Ascending aorta (tissue), 2 donors: ENCODE measurements around the gene PRMT1. TPM values are rescaled to one million over a fixed set of nuclear protein-coding genes. Genes with fewer than 3 reads are reported as not detected.

Experiments
- DNase-seq, 2 donors: peaks; one replicate each; pipeline ENCODE4 v3.0.0-alpha.2; 2019; ENCODE audit warnings: low spot score in 2 of 2
- H3K27ac ChIP-seq, 2 donors: fragments of 200-600 bp; sonication (generic); one replicate each; pipeline ENCODE4 v1.5.1; 2016 to 2017; ENCODE audit warnings: mild to moderate bottlenecking in 1 of 2
- H3K27me3 ChIP-seq: fragments of 200-600 bp; sonication (generic); one replicate; pipeline ENCODE4 v1.5.1; 2017
- H3K36me3 ChIP-seq, 2 donors: fragments of 200-600 bp; sonication (generic); one replicate each; pipeline ENCODE4 v1.5.1; 2016
- H3K4me1 ChIP-seq, 2 donors: fragments of 200-600 bp; sonication (generic); one replicate each; pipeline ENCODE4 v1.5.1; 2016 to 2017; ENCODE audit warnings: mild to moderate bottlenecking in 1 of 2
- H3K4me3 ChIP-seq, 2 donors: fragments of 200-600 bp; sonication (generic); one replicate each; pipeline ENCODE4 v1.5.1; 2016 to 2017; ENCODE audit warnings: mild to moderate bottlenecking in 1 of 2
- H3K9me3 ChIP-seq, 2 donors: fragments of 200-600 bp; sonication (generic); one replicate each; pipeline ENCODE4 v1.5.1; 2016
- CTCF ChIP-seq, 3 experiments: fragments of 200-600 bp in 2 of 3; fragments of 450-650 bp in 1 of 3; sonication (generic) in 2 of 3; IDR thresholded peaks; one replicate each; pipeline ENCODE4 v1.5.1; 2016 to 2019; ENCODE audit warnings: antibody characterized with exemption in 3 of 3, mild to moderate bottlenecking in 1 of 3, moderate library complexity in 1 of 3
- intact Hi-C: fragments of 100-400 bp; cut with DNase I; formaldehyde crosslinking; loops from one replicate; pipeline ENCODE4 v1.15.1; 2023
- total RNA-seq: library from RNA; depleted of rRNA; stranded (reverse); fragments of >200 nt; gene quantifications from one replicate; pipeline ENCODE4 v1.1.0, GENCODE V29; 2016

Gene PRMT1
- total RNA-seq, 1 donor from 2014 or later, result 271 TPM

- H3K9me3 ChIP-seq, result no peaks in the 10 kb centered on the region
- no peak overlapping the region for H3K4me3 ChIP-seq
- peaks cover 0 to 13% of the 10 kb centered on the region in 2 donors for H3K4me1 ChIP-seq
- intact Hi-C loops, result no loop called here
- no peak for TF ChIP-seq CTCF (IDR thresholded peaks at IDR 0.05)
- no peak for DNase-seq
- no peaks in the 10 kb centered on the region for H3K27me3 ChIP-seq
- H3K36me3 ChIP-seq, result peaks cover 49 to 72% of the 10 kb centered on the region in 2 donors
- no peak overlapping the region for H3K27ac ChIP-seq
Observed at GRCh38 chr19:49683814-49684250, 6.8 kb downstream of the PRMT1 start.

- Histone ChIP-seq H3K27me3 (no peaks in the 10 kb centered on the region), H3K9me3 (no peaks in the 10 kb centered on the region), H3K4me3 (no peak overlapping the region), H3K4me1 (peaks cover 0 to 15% of the 10 kb centered on the region in 2 donors), H3K27ac (no peak overlapping the region), H3K36me3 (peaks cover 49 to 72% of the 10 kb centered on the region in 2 donors)
- DNase-seq, result no peak
- intact Hi-C loops, result no loop called here
- TF ChIP-seq CTCF (IDR thresholded peaks at IDR 0.05), result peak in 2 of 3 experiments; percentile 17 to 31
Observed at GRCh38 chr19:49684251-49684982, 7.3 kb downstream of the PRMT1 start.

- intact Hi-C loops, result no loop called here
- H3K27me3 ChIP-seq, result no peaks in the 10 kb centered on the region
- no peak for TF ChIP-seq CTCF (IDR thresholded peaks at IDR 0.05)
- peaks cover 0 to 18% of the 10 kb centered on the region in 2 donors for H3K4me1 ChIP-seq
- H3K36me3 ChIP-seq, result peaks cover 49 to 72% of the 10 kb centered on the region in 2 donors
- H3K27ac ChIP-seq, result no peak overlapping the region
- no peak overlapping the region for H3K4me3 ChIP-seq
- no peak for DNase-seq
- no peaks in the 10 kb centered on the region for H3K9me3 ChIP-seq
Observed at GRCh38 chr19:49684983-49685553, 8.0 kb downstream of the PRMT1 start.

GRCh38 chr19:49685845-49686332 lies 8.8 kb downstream of the PRMT1 start:
- Histone ChIP-seq H3K4me3 (no peak overlapping the region), H3K4me1 (peaks cover 0 to 11% of the 10 kb centered on the region in 2 donors), H3K27me3 (no peaks in the 10 kb centered on the region), H3K36me3 (peaks cover 49 to 72% of the 10 kb centered on the region in 2 donors), H3K27ac (no peak overlapping the region), H3K9me3 (no peaks in the 10 kb centered on the region)
- no peak for TF ChIP-seq CTCF (IDR thresholded peaks at IDR 0.05)
- no peak for DNase-seq
- intact Hi-C loops, result no loop called here

GRCh38 chr19:49686503-49687088 lies 9.5 kb downstream of the PRMT1 start:
- no peak for DNase-seq
- no peaks in the 10 kb centered on the region for H3K9me3 ChIP-seq
- H3K4me3 ChIP-seq, result no peak overlapping the region
- no peak overlapping the region for H3K27ac ChIP-seq
- H3K4me1 ChIP-seq, result peaks cover 0 to 15% of the 10 kb centered on the region in 2 donors
- H3K36me3 ChIP-seq, result peaks cover 48 to 65% of the 10 kb centered on the region in 2 donors
- no peaks in the 10 kb centered on the region for H3K27me3 ChIP-seq
- TF ChIP-seq CTCF (IDR thresholded peaks at IDR 0.05), result no peak
- intact Hi-C loops, result no loop called here
